Testis (tissue), 3 donors: ENCODE measurements around the gene HYOU1. TPM values are rescaled to one million over a fixed set of nuclear protein-coding genes. Genes with fewer than 3 reads are reported as not detected.

Experiments used
- DNase-seq: peaks from one replicate; pipeline ENCODE4 v3.0.0-alpha.2; 2019
- H3K27ac ChIP-seq, 2 donors: fragments of 200-600 bp; sonication (generic); one replicate each; pipeline ENCODE4 v1.5.1; 2019
- H3K27me3 ChIP-seq: fragments of 200-600 bp; sonication (generic); one replicate; pipeline ENCODE4 v1.5.1; 2019
- H3K36me3 ChIP-seq: fragments of 200-600 bp; sonication (generic); one replicate; pipeline ENCODE4 v1.5.1; 2017; ENCODE audit warnings: low read depth; ENCODE audit errors: missing control alignments
- H3K4me1 ChIP-seq: fragments of 200-600 bp; sonication (generic); one replicate; pipeline ENCODE4 v1.5.1; 2019
- H3K4me3 ChIP-seq, 2 donors: fragments of 200-600 bp; sonication (generic); one replicate each; pipeline ENCODE4 v1.5.1; 2017 to 2019
- H3K9me3 ChIP-seq: fragments of 200-600 bp; sonication (generic); one replicate; pipeline ENCODE4 v1.5.1; 2017
- CTCF ChIP-seq, 3 experiments: fragments of 450-650 bp in 2 of 3; fragments of 200-600 bp in 1 of 3; sonication (generic) in 1 of 3; IDR thresholded peaks; one replicate each; pipeline ENCODE4 v1.5.1; 2016 to 2019; ENCODE audit warnings: antibody characterized with exemption in 3 of 3, mild to moderate bottlenecking in 2 of 3, moderate library complexity in 1 of 3
- POLR2A ChIP-seq: fragments of 450-650 bp; IDR thresholded peaks from one replicate; pipeline ENCODE4 v1.6.1; 2017; ENCODE audit warnings: antibody characterized with exemption, mild to moderate bottlenecking, moderate library complexity
- WGBS, 2 donors: methylation state at CpG; one replicate each; pipeline ENCODE4 v1.1.5; 2018; 5-methylcytosine and 5-hydroxymethylcytosine counted together
- intact Hi-C: fragments of 100-400 bp; cut with DNase I; formaldehyde crosslinking; loops from one replicate; pipeline ENCODE4 v1.15.1; 2023; ENCODE audit warnings: low total_unique reads
- polyA plus RNA-seq: library from polyadenylated mRNA; stranded (reverse); fragments of 350-450 nt; fragmentation: Illumina TruSeq; extraction: RNeasy Lipid Tissue Mini Kit (QIAGEN cat#74804); gene quantifications from one replicate; pipeline ENCODE4 v1.2.3, GENCODE V29; 2014; ENCODE audit warnings: low read depth, low replicate concordance; ENCODE audit not compliant: insufficient read depth
- total RNA-seq, 2 donors: library from RNA; depleted of rRNA; stranded (reverse); fragments of >200 nt; gene quantifications; one replicate each; pipeline ENCODE4 v1.2.3, GENCODE V29; 2016

The HYOU1 gene
- total and polyA plus RNA-seq, 3 donors from 2014 or later = 126 to 209 (median 127) TPM

- intact Hi-C loops = loop anchor here (10.0 kb wide), 1 partner anchor 94 kb away; the partner anchor contains the start of gene NHERF4
- H3K36me3 ChIP-seq = no peaks in the 10 kb centered on the region
- H3K4me3 ChIP-seq = no peak overlapping the region
- DNase-seq = no peak
- H3K27ac ChIP-seq = no peak overlapping the region
- peaks cover 17% of the 10 kb centered on the region for H3K4me1 ChIP-seq
- TF ChIP-seq POLR2A (no peak), CTCF (IDR thresholded peaks at IDR 0.05) (no peak)
- no peaks in the 10 kb centered on the region for H3K27me3 ChIP-seq
- no peaks in the 10 kb centered on the region for H3K9me3 ChIP-seq
- WGBS, 2 donors = 93 to 95% methylated on average over 9 of the region's 9 CpGs
Observed at GRCh38 chr11:119091178-119091577, 34.2 kb upstream of the HYOU1 start.

DNA sequence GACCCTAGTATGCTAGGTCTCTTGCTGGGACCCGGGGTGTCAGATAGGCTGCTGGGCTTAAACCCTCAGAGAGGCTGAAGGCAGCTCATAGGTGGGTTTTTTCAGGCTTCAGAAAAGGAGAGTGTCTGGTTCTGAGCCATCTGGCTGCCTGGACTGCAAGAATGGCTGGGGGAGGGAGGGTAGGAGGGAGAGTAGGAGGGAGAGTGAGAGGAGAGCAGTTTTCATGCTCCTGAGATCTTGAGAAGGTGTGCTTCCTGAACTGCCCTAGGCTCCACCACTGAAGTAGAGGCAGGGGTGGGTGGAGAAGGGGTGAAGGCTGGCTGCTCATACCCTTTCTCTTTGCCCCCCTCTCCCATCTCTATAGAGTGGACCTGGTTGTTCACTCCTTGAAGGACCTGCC, 32.3 kb upstream of the HYOU1 start:
- Histone ChIP-seq H3K4me3 (no peak overlapping the region), H3K27me3 (no peaks in the 10 kb centered on the region), H3K9me3 (no peaks in the 10 kb centered on the region), H3K27ac (no peak overlapping the region), H3K36me3 (no peaks in the 10 kb centered on the region), H3K4me1 (peaks cover 19% of the 10 kb centered on the region)
- no peak for DNase-seq
- TF ChIP-seq CTCF (IDR thresholded peaks at IDR 0.05) (no peak), POLR2A (no peak)
- intact Hi-C loops = no loop called here
- 81 to 93% methylated on average over 1 of the region's 1 CpG for WGBS, 2 donors

GRCh38 chr11:119088406-119088805, 31.4 kb upstream of the HYOU1 start:
- H3K4me1 ChIP-seq = peaks cover 17% of the 10 kb centered on the region
- DNase-seq = no peak
- no peaks in the 10 kb centered on the region for H3K27me3 ChIP-seq
- 97 to 98% methylated on average over 8 to 9 of the region's 9 CpGs for WGBS, 2 donors
- H3K4me3 ChIP-seq = no peak overlapping the region
- TF ChIP-seq CTCF (IDR thresholded peaks at IDR 0.05) = no peak
- no peak for TF ChIP-seq POLR2A
- no peaks in the 10 kb centered on the region for H3K9me3 ChIP-seq
- H3K27ac ChIP-seq = no peak overlapping the region
- intact Hi-C loops = no loop called here
- no peaks in the 10 kb centered on the region for H3K36me3 ChIP-seq

- Histone ChIP-seq H3K9me3 (no peaks in the 10 kb centered on the region), H3K4me3 (no peak overlapping the region), H3K36me3 (no peaks in the 10 kb centered on the region), H3K27ac (no peak overlapping the region), H3K4me1 (peaks cover 11% of the 10 kb centered on the region), H3K27me3 (no peaks in the 10 kb centered on the region)
- DNase-seq = no peak
- 94% methylated on average over 2 of the region's 2 CpGs for WGBS, 2 donors
- intact Hi-C loops = no loop called here
- TF ChIP-seq POLR2A = no peak
- no peak for TF ChIP-seq CTCF (IDR thresholded peaks at IDR 0.05)
Observed at GRCh38 chr11:119087747-119088241, 30.8 kb upstream of the HYOU1 start.

DNA sequence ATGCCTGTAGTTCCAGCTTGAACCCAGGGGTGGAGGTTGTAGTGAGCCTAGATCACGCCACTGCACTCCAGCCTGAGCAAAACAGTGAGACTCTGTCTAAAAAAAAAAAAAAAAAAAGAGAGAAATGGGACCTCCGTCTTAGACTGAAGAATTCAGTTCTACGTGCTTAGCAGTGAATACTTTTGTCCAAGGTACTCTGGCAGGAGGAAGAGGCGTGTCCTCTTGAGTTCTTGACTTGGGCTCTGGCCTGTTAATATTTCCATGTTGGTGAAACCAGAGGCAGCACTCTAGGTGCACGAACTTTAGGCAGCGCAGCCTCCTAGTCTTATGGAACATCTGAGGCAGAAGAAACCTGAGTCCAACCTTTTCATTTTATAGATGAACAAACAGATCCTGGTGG, 30.1 kb upstream of the HYOU1 start:
- H3K9me3 ChIP-seq = no peaks in the 10 kb centered on the region
- peaks cover 10% of the 10 kb centered on the region for H3K4me1 ChIP-seq
- WGBS, 2 donors = 92 to 96% methylated on average over 6 of the region's 6 CpGs
- no peak for TF ChIP-seq POLR2A
- TF ChIP-seq CTCF (IDR thresholded peaks at IDR 0.05) = no peak
- H3K36me3 ChIP-seq = no peaks in the 10 kb centered on the region
- intact Hi-C loops = no loop called here
- no peak for DNase-seq
- H3K27ac ChIP-seq = no peak overlapping the region
- no peaks in the 10 kb centered on the region for H3K27me3 ChIP-seq
- H3K4me3 ChIP-seq = no peak overlapping the region
